Mesenchymal stem cell (in vitro differentiated cells and primary cell): ENCODE measurements around the gene FBXW5.

ENCODE experiments used
- DNase-seq: peaks from one replicate; pipeline ENCODE4 v3.0.0-alpha.2; 2013
- H2AFZ ChIP-seq: one replicate; pipeline ENCODE4 v1.6.1; 2013; ENCODE audit warnings: low read depth, mild to moderate bottlenecking, control low read depth, inconsistent platforms, low read length, moderate library complexity
- H2AK5ac ChIP-seq: 2 replicates; pipeline ENCODE4 v1.6.1; 2013; ENCODE audit warnings: low read length, moderate library complexity, mild to moderate bottlenecking, inconsistent platforms; ENCODE audit not compliant: severe bottlenecking
- H2BK120ac ChIP-seq: one replicate; pipeline ENCODE4 v1.6.1; 2013; ENCODE audit warnings: low read depth, mild to moderate bottlenecking, inconsistent platforms, low read length, moderate library complexity
- H2BK12ac ChIP-seq, 2 experiments: one replicate each; pipeline ENCODE4 v1.6.1; 2013; ENCODE audit warnings: inconsistent platforms in 2 of 2, low read length in 2 of 2, mild to moderate bottlenecking in 2 of 2, moderate library complexity in 2 of 2, control low read depth in 1 of 2
- H2BK15ac ChIP-seq: one replicate; pipeline ENCODE4 v1.6.1; 2013; ENCODE audit warnings: mild to moderate bottlenecking, low read depth, inconsistent platforms; ENCODE audit not compliant: poor library complexity, severe bottlenecking
- H2BK5ac ChIP-seq: 2 replicates; pipeline ENCODE4 v1.6.1; 2013; ENCODE audit warnings: low read depth, mild to moderate bottlenecking, low read length, control low read depth, inconsistent platforms; ENCODE audit not compliant: poor library complexity, severe bottlenecking
- H3K14ac ChIP-seq, 2 experiments: one replicate each; pipeline ENCODE4 v1.6.1; 2013; ENCODE audit warnings: inconsistent platforms in 2 of 2, low read length in 2 of 2, control low read depth in 1 of 2, mild to moderate bottlenecking in 1 of 2, moderate library complexity in 1 of 2
- H3K18ac ChIP-seq, 2 experiments: one replicate each; pipeline ENCODE4 v1.6.1; 2013; ENCODE audit warnings: inconsistent platforms in 2 of 2, low read length in 2 of 2, control low read depth in 1 of 2, low read depth in 1 of 2, mild to moderate bottlenecking in 1 of 2
- H3K23ac ChIP-seq, 2 experiments: one replicate each; pipeline ENCODE4 v1.6.1; 2013; ENCODE audit warnings: inconsistent platforms in 2 of 2, low read length in 2 of 2, mild to moderate bottlenecking in 2 of 2, moderate library complexity in 2 of 2, control low read depth in 1 of 2
- H3K27ac ChIP-seq: 2 replicates; pipeline ENCODE4 v1.5.1; 2013; ENCODE audit warnings: mild to moderate bottlenecking, moderate library complexity, low read length, control low read depth, inconsistent platforms; ENCODE audit not compliant: poor library complexity, severe bottlenecking
- H3K27me3 ChIP-seq, 2 experiments: 2 replicates each; pipeline versions ENCODE4 v1.6.1 to v1.7.0; 2013; ENCODE audit warnings: low read length in 2 of 2, mild to moderate bottlenecking in 2 of 2, moderate library complexity in 2 of 2, control low read depth in 1 of 2, inconsistent platforms in 1 of 2; ENCODE audit not compliant: control insufficient read depth in 1 of 2, insufficient read depth in 1 of 2
- H3K36me3 ChIP-seq, 2 experiments: 2 replicates each; pipeline versions ENCODE4 v1.6.1 to v1.7.0; 2013; ENCODE audit warnings: low read length in 2 of 2, control low read depth in 1 of 2, inconsistent platforms in 1 of 2, low read depth in 1 of 2, mild to moderate bottlenecking in 1 of 2; ENCODE audit not compliant: insufficient read depth in 2 of 2, control insufficient read depth in 1 of 2
- H3K4ac ChIP-seq, 2 experiments: one replicate each; pipeline ENCODE4 v1.6.1; 2013; ENCODE audit warnings: inconsistent platforms in 2 of 2, low read length in 2 of 2, mild to moderate bottlenecking in 2 of 2, moderate library complexity in 2 of 2, control low read depth in 1 of 2, low read depth in 1 of 2
- H3K4me1 ChIP-seq: 2 replicates; pipeline ENCODE4 v1.6.1; 2013; ENCODE audit warnings: low read depth, low read length, control low read depth; ENCODE audit not compliant: control insufficient read depth, insufficient read depth
- H3K4me2 ChIP-seq: 2 replicates; pipeline ENCODE4 v1.6.1; 2013; ENCODE audit warnings: low read length, mild to moderate bottlenecking, inconsistent platforms; ENCODE audit not compliant: poor library complexity, severe bottlenecking
- H3K4me3 ChIP-seq, 2 experiments: 2 replicates each; pipeline versions ENCODE4 v1.5.1 to v1.7.0; 2013; ENCODE audit warnings: low read length in 2 of 2, mild to moderate bottlenecking in 2 of 2, control low read depth in 1 of 2, low read depth in 1 of 2; ENCODE audit not compliant: insufficient read depth in 1 of 2
- H3K79me1 ChIP-seq: replicated peaks from 2 replicates; pipeline ENCODE4 v1.6.1; 2013; ENCODE audit warnings: mild to moderate bottlenecking, control low read depth, low read length, inconsistent platforms; ENCODE audit not compliant: poor library complexity, severe bottlenecking
- H3K9ac ChIP-seq: 2 replicates; pipeline ENCODE4 v1.7.0; 2013; ENCODE audit warnings: mild to moderate bottlenecking, low read length, moderate library complexity
- H3K9me3 ChIP-seq: 2 replicates; pipeline ENCODE4 v1.7.0; 2013; ENCODE audit warnings: mild to moderate bottlenecking, low read length; ENCODE audit not compliant: control insufficient read depth
- H4K8ac ChIP-seq: one replicate; pipeline ENCODE4 v1.6.1; 2013; ENCODE audit warnings: inconsistent platforms, mild to moderate bottlenecking, low read length, moderate library complexity
- H4K91ac ChIP-seq: one replicate; pipeline ENCODE4 v1.6.1; 2013; ENCODE audit warnings: mild to moderate bottlenecking, low read length, inconsistent platforms
- WGBS: methylation state at CpG from one replicate; pipeline ENCODE4 v1.1.7; 2013; ENCODE audit warnings: mixed read lengths; 5-methylcytosine and 5-hydroxymethylcytosine counted together

FBXW5 gene

GRCh38 chr9:136901516-136902258 lies 42.9 kb downstream of the FBXW5 start:
- no peak overlapping the region for H4K91ac ChIP-seq
- peaks cover 41% of the 10 kb centered on the region for H3K79me1 ChIP-seq
- no peak overlapping the region for H3K14ac ChIP-seq
- no peak overlapping the region for H2BK12ac ChIP-seq
- H3K23ac ChIP-seq = no peak overlapping the region
- DNase-seq = peak; percentile 18
- H3K9me3 ChIP-seq = no peaks in the 10 kb centered on the region
- peaks cover 25 to 37% of the 10 kb centered on the region in 2 experiments for H3K36me3 ChIP-seq
- H3K27me3 ChIP-seq = no peaks in the 10 kb centered on the region
- no peak overlapping the region for H2BK5ac ChIP-seq
- WGBS = 83% methylated on average over 20 of the region's 20 CpGs
- no peak overlapping the region for H4K8ac ChIP-seq
- peak overlapping the region; percentile 59 for H3K9ac ChIP-seq
- H2AK5ac ChIP-seq = peak overlapping the region; percentile 21
- H3K4me3 ChIP-seq = peak overlapping the region in 1 of 2 experiments; percentile 53
- H3K4me2 ChIP-seq = peak overlapping the region; percentile 23
- H3K4ac ChIP-seq = no peak overlapping the region
- H2AFZ ChIP-seq = no peak overlapping the region
- peak overlapping the region in 1 of 2 experiments; percentile 49 for H3K18ac ChIP-seq
- no peak overlapping the region for H2BK120ac ChIP-seq
- H3K27ac ChIP-seq = peak overlapping the region; percentile 66
- peaks cover 28% of the 10 kb centered on the region for H3K4me1 ChIP-seq
- no peak overlapping the region for H2BK15ac ChIP-seq

- no peak overlapping the region for H2BK5ac ChIP-seq
Observed at GRCh38 chr9:136900988-136901515, 43.5 kb downstream of the FBXW5 start.

GRCh38 chr9:136900556-136900955 lies 44.0 kb downstream of the FBXW5 start:
- no peaks in the 10 kb centered on the region for H3K27me3 ChIP-seq
- no peak overlapping the region for H3K23ac ChIP-seq
- H3K27ac ChIP-seq = no peak overlapping the region
- no peak overlapping the region for H3K18ac ChIP-seq
- no peak overlapping the region for H2AK5ac ChIP-seq
- no peak overlapping the region for H4K91ac ChIP-seq
- H3K9me3 ChIP-seq = no peaks in the 10 kb centered on the region
- H3K79me1 ChIP-seq = peaks cover 40% of the 10 kb centered on the region
- H2AFZ ChIP-seq = no peak overlapping the region
- H3K4me2 ChIP-seq = no peak overlapping the region
- H2BK5ac ChIP-seq = no peak overlapping the region
- H3K4me3 ChIP-seq = no peak overlapping the region
- H2BK12ac ChIP-seq = no peak overlapping the region
- H3K4me1 ChIP-seq = peaks cover 28% of the 10 kb centered on the region
- no peak for DNase-seq
- 93% methylated on average over 10 of the region's 10 CpGs for WGBS
- no peak overlapping the region for H2BK15ac ChIP-seq
- no peak overlapping the region for H3K14ac ChIP-seq
- peak overlapping the region; percentile 32 for H4K8ac ChIP-seq
- H3K4ac ChIP-seq = peak overlapping the region in 1 of 2 experiments; percentile 47
- H2BK120ac ChIP-seq = no peak overlapping the region
- peaks cover 25 to 38% of the 10 kb centered on the region in 2 experiments for H3K36me3 ChIP-seq
- H3K9ac ChIP-seq = no peak overlapping the region

More at GRCh38 chr9:136900988-136901515, 43.5 kb downstream of the FBXW5 start:
- peaks cover 39% of the 10 kb centered on the region for H3K79me1 ChIP-seq
- H3K4me2 ChIP-seq = no peak overlapping the region
- H3K36me3 ChIP-seq = peaks cover 25 to 36% of the 10 kb centered on the region in 2 experiments
- WGBS = 82% methylated on average over 13 of the region's 13 CpGs
- peaks cover 28% of the 10 kb centered on the region for H3K4me1 ChIP-seq
- H2BK15ac ChIP-seq = no peak overlapping the region
- H3K9me3 ChIP-seq = no peaks in the 10 kb centered on the region
- no peak overlapping the region for H3K18ac ChIP-seq
- H2AFZ ChIP-seq = no peak overlapping the region
- H2BK12ac ChIP-seq = no peak overlapping the region
- no peaks in the 10 kb centered on the region for H3K27me3 ChIP-seq
- peak overlapping the region; percentile 59 for H3K9ac ChIP-seq
- peak overlapping the region in 1 of 2 experiments; percentile 47 for H3K4ac ChIP-seq
- peak overlapping the region; percentile 66 for H3K27ac ChIP-seq
- H4K91ac ChIP-seq = no peak overlapping the region
- peak overlapping the region in 1 of 2 experiments; percentile 53 for H3K4me3 ChIP-seq
- peak overlapping the region; percentile 61 for H4K8ac ChIP-seq
- H2AK5ac ChIP-seq = peak overlapping the region; percentile 21
- H2BK120ac ChIP-seq = no peak overlapping the region
- H3K23ac ChIP-seq = no peak overlapping the region
- DNase-seq = no peak
- H3K14ac ChIP-seq = no peak overlapping the region

- no peak overlapping the region for H2AFZ ChIP-seq
- H2AK5ac ChIP-seq = no peak overlapping the region
- H3K9me3 ChIP-seq = no peaks in the 10 kb centered on the region
- H3K14ac ChIP-seq = no peak overlapping the region
- H3K36me3 ChIP-seq = peaks cover 25 to 44% of the 10 kb centered on the region in 2 experiments
- no peak overlapping the region for H2BK5ac ChIP-seq
- WGBS = 92% methylated on average over 9 of the region's 9 CpGs
- H2BK12ac ChIP-seq = no peak overlapping the region
- no peak overlapping the region for H3K4me2 ChIP-seq
- H3K27ac ChIP-seq = no peak overlapping the region
- no peak overlapping the region for H2BK120ac ChIP-seq
- peaks cover 28% of the 10 kb centered on the region for H3K4me1 ChIP-seq
- no peak overlapping the region for H3K23ac ChIP-seq
- DNase-seq = no peak
- H3K9ac ChIP-seq = no peak overlapping the region
- no peak overlapping the region for H4K8ac ChIP-seq
- H4K91ac ChIP-seq = no peak overlapping the region
- no peak overlapping the region for H3K4me3 ChIP-seq
- peaks cover 47% of the 10 kb centered on the region for H3K79me1 ChIP-seq
- H2BK15ac ChIP-seq = no peak overlapping the region
- no peak overlapping the region for H3K4ac ChIP-seq
- H3K18ac ChIP-seq = no peak overlapping the region
- no peaks in the 10 kb centered on the region for H3K27me3 ChIP-seq
Observed at GRCh38 chr9:136899196-136899595, 45.3 kb downstream of the FBXW5 start.
